Measurements from ENCODE around the gene ICA1. TPM values are rescaled to one million over a fixed set of nuclear protein-coding genes. Genes with fewer than 3 reads are reported as not detected.

ICA1 gene
- total and polyA plus RNA-seq, 8 donors, result 34.8 to 74.4 (median 50.4) TPM

GRCh38 chr7:8121243-8121642 is 140.7 kb downstream of the ICA1 start:
- FAIRE-seq (no peak), DNase-seq (no peak), ATAC-seq (no peak)
- no peak overlapping the region for H3K27ac ChIP-seq
- H3K36me3 ChIP-seq, result peaks cover 0 to 20% (median 0%) of the 10 kb centered on the region in 3 donors
- no peaks in the 10 kb centered on the region for H3K27me3 ChIP-seq
- no peaks in the 10 kb centered on the region for H3K9me3 ChIP-seq
- no peak overlapping the region for H3K4me3 ChIP-seq
- intact Hi-C loops (cut with DNase I), result no loop called here
- H3K4me1 ChIP-seq, result no peaks in the 10 kb centered on the region
- TF ChIP-seq CTCF (IDR thresholded peaks at IDR 0.05), result no peak
- WGBS, 2 donors, result 84 to 90% methylated on average over 3 of the region's 3 CpGs

- WGBS, 2 donors, result 91 to 93% methylated on average over 12 of the region's 12 CpGs
- ATAC-seq, result no peak
- H3K9me3 ChIP-seq, result no peaks in the 10 kb centered on the region
- DNase-seq, result no peak
- H3K4me3 ChIP-seq, result no peak overlapping the region
- TF ChIP-seq CTCF (IDR thresholded peaks at IDR 0.05), result no peak
- no peaks in the 10 kb centered on the region for H3K4me1 ChIP-seq
- FAIRE-seq, result no peak
- H3K27ac ChIP-seq, result no peak overlapping the region
- H3K36me3 ChIP-seq, result peaks cover 0 to 14% (median 0%) of the 10 kb centered on the region in 3 donors
- intact Hi-C loops (cut with DNase I), result no loop called here
- no peaks in the 10 kb centered on the region for H3K27me3 ChIP-seq
These were observed 141.4 kb downstream of the ICA1 start for GRCh38 chr7:8120390-8121058.

- no peak for FAIRE-seq
- intact Hi-C loops (cut with DNase I), result no loop called here
- 86 to 88% methylated on average over 8 of the region's 8 CpGs for WGBS, 2 donors
- no peak for ATAC-seq
- Histone ChIP-seq H3K9me3 (no peaks in the 10 kb centered on the region), H3K4me1 (no peaks in the 10 kb centered on the region), H3K27ac (no peak overlapping the region), H3K4me3 (no peak overlapping the region), H3K27me3 (no peaks in the 10 kb centered on the region), H3K36me3 (peaks cover 0 to 11% (median 0%) of the 10 kb centered on the region in 3 donors)
- TF ChIP-seq CTCF (IDR thresholded peaks at IDR 0.05), result no peak
- DNase-seq, result no peak
These were observed 142.7 kb downstream of the ICA1 start for GRCh38 chr7:8119262-8119661.

- no peaks in the 10 kb centered on the region for H3K4me1 ChIP-seq
- no peak overlapping the region for H3K27ac ChIP-seq
- ATAC-seq, result no peak
- no peak for DNase-seq
- H3K9me3 ChIP-seq, result no peaks in the 10 kb centered on the region
- intact Hi-C loops (cut with DNase I), result no loop called here
- FAIRE-seq, result no peak
- 80 to 83% methylated on average over 2 of the region's 2 CpGs for WGBS, 2 donors
- H3K27me3 ChIP-seq, result no peaks in the 10 kb centered on the region
- no peak for TF ChIP-seq CTCF (IDR thresholded peaks at IDR 0.05)
- no peak overlapping the region for H3K4me3 ChIP-seq
- peaks cover 0 to 11% (median 0%) of the 10 kb centered on the region in 3 donors for H3K36me3 ChIP-seq
These were observed 144.8 kb downstream of the ICA1 start for GRCh38 chr7:8117195-8117594.
